Bronchial epithelial cell (primary cell): ENCODE data around the gene USP51. TPM values are rescaled to one million over a fixed set of nuclear protein-coding genes. Genes with fewer than 3 reads are reported as not detected.

Source experiments
- total RNA-seq: library from RNA; depleted of rRNA; stranded (reverse); fragments of >200 nt; gene quantifications from 2 replicates; pipeline ENCODE4 v1.2.1, GENCODE V29; 2014

The USP51 gene
- total RNA-seq, 1 donor from 2014 or later = 0.26 TPM

Other genes with a start within 250 kb of the USP51 start
- gene PAGE3, start 224.9 kb downstream of the USP51 start, total RNA-seq = not detected in 2 replicates
- 1.5 and 3.9 TPM in 2 replicates for gene MAGEH1, start 37.7 kb downstream of the USP51 start, total RNA-seq
- not detected in 2 replicates for gene FOXR2, start 133.6 kb upstream of the USP51 start, total RNA-seq
- gene RRAGB, start 227.9 kb upstream of the USP51 start, total RNA-seq = 16.9 and 17.1 TPM in 2 replicates